GM18520 (cell line): ENCODE data around the gene SRSF9.
"Not testable (repeated sequence)": the region's sequence is repeated elsewhere in the genome, so short reads cannot be mapped to it uniquely, and the experiment has no call there.

Experiments
- ATAC-seq: cut with Tn5 transposase; IDR thresholded peaks from one replicate; pipeline ENCODE4 v1.9.1; 2021; ENCODE audit not compliant: unreplicated experiment

The SRSF9 gene

GRCh38 chr12:120453060-120453750, 16.3 kb downstream of the SRSF9 start:
- no peak for ATAC-seq

- not testable (repeated sequence) for ATAC-seq
Observed at GRCh38 chr12:120452524-120452923, 17.0 kb downstream of the SRSF9 start.

- no peak for ATAC-seq
Observed at GRCh38 chr12:120447992-120448391, 21.6 kb downstream of the SRSF9 start.

- not testable (repeated sequence) for ATAC-seq
Observed at GRCh38 chr12:120446844-120447178, 22.7 kb downstream of the SRSF9 start.

- ATAC-seq: peak; percentile 81
Observed at GRCh38 chr12:120445911-120446843, 23.4 kb downstream of the SRSF9 start, which contains the start of the genes GATC and TRIAP1. TSS of gene GATC (plus strand) at chr12:120446444. CDS start at chr12:120446481, 37 bp downstream. TSS of gene TRIAP1 (minus strand) at chr12:120446384. CDS start at chr12:120446372, 12 bp downstream.

GRCh38 chr12:120444676-120445075, 24.9 kb downstream of the SRSF9 start:
- no peak for ATAC-seq

- no peak for ATAC-seq
Observed at GRCh38 chr12:120439646-120440247, 29.8 kb downstream of the SRSF9 start.

- ATAC-seq: no peak
Observed at GRCh38 chr12:120438495-120439198, 30.9 kb downstream of the SRSF9 start.

- peak; percentile 97 for ATAC-seq
Observed at GRCh38 chr12:120437735-120438494, 31.6 kb downstream of the SRSF9 start, which contains the start of gene COX6A1. TSS of gene COX6A1 (plus strand) at chr12:120438113. CDS start at chr12:120438127, 14 bp downstream.

GRCh38 chr12:120432772-120433525, 36.6 kb downstream of the SRSF9 start:
- no peak for ATAC-seq

- no peak for ATAC-seq
Observed at GRCh38 chr12:120429368-120429767, 40.2 kb downstream of the SRSF9 start.

GRCh38 chr12:120428597-120429229, 40.8 kb downstream of the SRSF9 start:
- ATAC-seq: no peak

GRCh38 chr12:120425797-120426196, 43.8 kb downstream of the SRSF9 start:
- ATAC-seq: no peak

GRCh38 chr12:120422892-120423456, 46.6 kb downstream of the SRSF9 start:
- ATAC-seq: no peak

GRCh38 chr12:120421701-120422100, 47.8 kb downstream of the SRSF9 start:
- no peak for ATAC-seq

GRCh38 chr12:120417917-120418580, 51.5 kb downstream of the SRSF9 start:
- no peak for ATAC-seq

- no peak for ATAC-seq
Observed at GRCh38 chr12:120416490-120417216, 52.9 kb downstream of the SRSF9 start.
